SK-N-SH (cell line): ENCODE measurements around the gene ARHGAP4.

Experiments used
- POLR2AphosphoS5 ChIP-seq: IDR thresholded peaks from 2 replicates; pipeline ENCODE4 v1.6.1; 2012; ENCODE audit warnings: low read depth, low read length
- TF ChIP-seq, protein P1 (sequence below): IDR thresholded peaks from 2 replicates; pipeline ENCODE4 v1.6.1; 2012; ENCODE audit warnings: mild to moderate bottlenecking, low read depth, low read length, moderate library complexity
- TF ChIP-seq, protein P2 (sequence below): fragments of 200-600 bp; sonication (generic); IDR thresholded peaks from 2 replicates; pipeline ENCODE4 v1.6.1; 2017; ENCODE audit warnings: antibody characterized with exemption, mild to moderate bottlenecking, moderate library complexity

DNA sequence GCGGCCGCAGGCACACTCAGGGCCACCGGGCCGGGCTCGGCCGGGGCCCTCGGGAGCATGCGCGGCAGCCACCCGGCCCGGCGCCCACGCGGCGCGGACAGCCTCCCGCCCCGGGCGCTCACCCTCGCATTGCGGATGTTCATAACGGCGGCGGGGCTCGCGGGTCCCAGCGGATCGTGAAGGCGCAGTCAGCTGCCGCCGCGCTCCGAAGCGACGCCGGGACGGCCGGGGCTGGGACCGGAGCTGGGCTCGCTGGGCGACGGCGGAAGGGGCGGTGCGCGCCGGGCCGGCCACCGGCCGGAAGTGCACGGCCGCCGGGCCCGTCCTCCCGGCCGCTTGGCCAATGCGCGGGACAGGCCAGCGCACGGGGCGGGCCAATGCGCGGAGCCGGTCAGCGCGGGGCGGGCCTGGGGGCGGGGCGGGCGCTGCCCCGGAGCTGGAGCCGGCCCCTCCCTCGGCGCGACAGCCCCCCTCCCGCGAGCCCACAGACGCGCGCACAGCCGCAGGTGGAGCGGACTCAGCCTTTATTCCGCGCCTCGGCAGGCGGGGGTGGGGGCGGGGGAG, 8.8 kb upstream of the ARHGAP4 start, which contains the start of gene NAA10:
- TF ChIP-seq, protein P1, sequence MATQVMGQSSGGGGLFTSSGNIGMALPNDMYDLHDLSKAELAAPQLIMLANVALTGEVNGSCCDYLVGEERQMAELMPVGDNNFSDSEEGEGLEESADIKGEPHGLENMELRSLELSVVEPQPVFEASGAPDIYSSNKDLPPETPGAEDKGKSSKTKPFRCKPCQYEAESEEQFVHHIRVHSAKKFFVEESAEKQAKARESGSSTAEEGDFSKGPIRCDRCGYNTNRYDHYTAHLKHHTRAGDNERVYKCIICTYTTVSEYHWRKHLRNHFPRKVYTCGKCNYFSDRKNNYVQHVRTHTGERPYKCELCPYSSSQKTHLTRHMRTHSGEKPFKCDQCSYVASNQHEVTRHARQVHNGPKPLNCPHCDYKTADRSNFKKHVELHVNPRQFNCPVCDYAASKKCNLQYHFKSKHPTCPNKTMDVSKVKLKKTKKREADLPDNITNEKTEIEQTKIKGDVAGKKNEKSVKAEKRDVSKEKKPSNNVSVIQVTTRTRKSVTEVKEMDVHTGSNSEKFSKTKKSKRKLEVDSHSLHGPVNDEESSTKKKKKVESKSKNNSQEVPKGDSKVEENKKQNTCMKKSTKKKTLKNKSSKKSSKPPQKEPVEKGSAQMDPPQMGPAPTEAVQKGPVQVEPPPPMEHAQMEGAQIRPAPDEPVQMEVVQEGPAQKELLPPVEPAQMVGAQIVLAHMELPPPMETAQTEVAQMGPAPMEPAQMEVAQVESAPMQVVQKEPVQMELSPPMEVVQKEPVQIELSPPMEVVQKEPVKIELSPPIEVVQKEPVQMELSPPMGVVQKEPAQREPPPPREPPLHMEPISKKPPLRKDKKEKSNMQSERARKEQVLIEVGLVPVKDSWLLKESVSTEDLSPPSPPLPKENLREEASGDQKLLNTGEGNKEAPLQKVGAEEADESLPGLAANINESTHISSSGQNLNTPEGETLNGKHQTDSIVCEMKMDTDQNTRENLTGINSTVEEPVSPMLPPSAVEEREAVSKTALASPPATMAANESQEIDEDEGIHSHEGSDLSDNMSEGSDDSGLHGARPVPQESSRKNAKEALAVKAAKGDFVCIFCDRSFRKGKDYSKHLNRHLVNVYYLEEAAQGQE, result no peak
- TF ChIP-seq, protein P2, sequence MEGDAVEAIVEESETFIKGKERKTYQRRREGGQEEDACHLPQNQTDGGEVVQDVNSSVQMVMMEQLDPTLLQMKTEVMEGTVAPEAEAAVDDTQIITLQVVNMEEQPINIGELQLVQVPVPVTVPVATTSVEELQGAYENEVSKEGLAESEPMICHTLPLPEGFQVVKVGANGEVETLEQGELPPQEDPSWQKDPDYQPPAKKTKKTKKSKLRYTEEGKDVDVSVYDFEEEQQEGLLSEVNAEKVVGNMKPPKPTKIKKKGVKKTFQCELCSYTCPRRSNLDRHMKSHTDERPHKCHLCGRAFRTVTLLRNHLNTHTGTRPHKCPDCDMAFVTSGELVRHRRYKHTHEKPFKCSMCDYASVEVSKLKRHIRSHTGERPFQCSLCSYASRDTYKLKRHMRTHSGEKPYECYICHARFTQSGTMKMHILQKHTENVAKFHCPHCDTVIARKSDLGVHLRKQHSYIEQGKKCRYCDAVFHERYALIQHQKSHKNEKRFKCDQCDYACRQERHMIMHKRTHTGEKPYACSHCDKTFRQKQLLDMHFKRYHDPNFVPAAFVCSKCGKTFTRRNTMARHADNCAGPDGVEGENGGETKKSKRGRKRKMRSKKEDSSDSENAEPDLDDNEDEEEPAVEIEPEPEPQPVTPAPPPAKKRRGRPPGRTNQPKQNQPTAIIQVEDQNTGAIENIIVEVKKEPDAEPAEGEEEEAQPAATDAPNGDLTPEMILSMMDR, result no peak
- 0 out of 2 replicates have a peak, but pooled peaks have one; percentile 19 for TF ChIP-seq POLR2AphosphoS5
